HG02840 (cell line): ENCODE measurements around the gene GABBR1.

Source experiments
- ATAC-seq: cut with Tn5 transposase; IDR thresholded peaks from one replicate; pipeline ENCODE4 v1.9.1; 2021; ENCODE audit warnings: mild to moderate bottlenecking, moderate library complexity, moderate number of reproducible peaks; ENCODE audit not compliant: unreplicated experiment, low FRiP score

The GABBR1 gene

DNA sequence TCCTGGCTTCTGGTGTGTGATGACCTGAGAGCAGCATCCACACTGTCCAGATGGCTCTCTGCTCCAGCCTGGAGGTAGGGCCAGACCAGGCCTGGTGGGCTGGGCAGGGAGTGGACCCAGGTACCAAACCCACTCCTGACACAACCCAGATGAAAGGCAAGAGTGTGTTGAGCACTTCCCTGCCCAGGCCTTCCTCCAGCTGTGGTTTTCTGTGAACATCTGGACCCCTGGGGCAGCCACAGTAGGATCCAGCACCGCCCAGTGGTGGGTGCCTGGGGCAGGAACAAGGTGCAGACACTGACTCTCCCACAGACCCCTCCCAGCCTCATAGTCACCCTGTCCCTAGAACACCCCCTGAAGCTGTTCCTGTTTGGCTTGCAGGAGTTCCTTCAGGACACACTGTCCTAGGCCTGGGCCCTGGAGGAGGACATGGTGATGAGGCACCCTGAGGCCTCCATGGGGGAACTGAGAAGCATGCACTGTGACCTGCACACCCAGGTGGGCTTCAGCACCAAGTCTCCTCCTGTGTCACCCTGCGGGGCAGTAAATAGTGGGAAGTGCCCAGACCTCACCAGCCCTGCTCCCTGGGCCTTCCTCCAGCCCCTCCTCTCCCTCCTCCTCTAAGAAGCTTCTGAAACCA lies 102.2 kb downstream of the GABBR1 start:
- no peak for ATAC-seq

DNA sequence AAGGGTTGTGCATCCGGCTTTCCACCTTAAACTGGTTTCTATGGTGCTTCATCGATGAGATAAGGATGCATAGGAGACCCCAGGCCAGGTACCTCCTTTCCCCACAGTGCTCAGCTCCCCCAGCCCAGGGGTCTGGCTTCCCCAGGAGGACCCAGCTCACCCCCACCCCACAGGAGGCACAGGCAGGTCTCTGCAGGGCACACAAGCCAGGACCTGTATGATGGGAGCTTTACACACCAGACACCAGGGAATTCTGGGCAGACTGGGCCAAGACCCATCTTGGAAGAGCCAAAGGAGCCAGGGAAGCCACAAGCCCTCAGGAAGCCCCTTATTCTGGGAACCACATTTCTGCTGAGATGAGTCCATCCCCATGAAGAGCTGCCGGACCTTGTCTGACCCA lies 103.0 kb downstream of the GABBR1 start:
- ATAC-seq: no peak

GRCh38 chr6:29528988-29529560 lies 103.9 kb downstream of the GABBR1 start:
- no peak for ATAC-seq

DNA sequence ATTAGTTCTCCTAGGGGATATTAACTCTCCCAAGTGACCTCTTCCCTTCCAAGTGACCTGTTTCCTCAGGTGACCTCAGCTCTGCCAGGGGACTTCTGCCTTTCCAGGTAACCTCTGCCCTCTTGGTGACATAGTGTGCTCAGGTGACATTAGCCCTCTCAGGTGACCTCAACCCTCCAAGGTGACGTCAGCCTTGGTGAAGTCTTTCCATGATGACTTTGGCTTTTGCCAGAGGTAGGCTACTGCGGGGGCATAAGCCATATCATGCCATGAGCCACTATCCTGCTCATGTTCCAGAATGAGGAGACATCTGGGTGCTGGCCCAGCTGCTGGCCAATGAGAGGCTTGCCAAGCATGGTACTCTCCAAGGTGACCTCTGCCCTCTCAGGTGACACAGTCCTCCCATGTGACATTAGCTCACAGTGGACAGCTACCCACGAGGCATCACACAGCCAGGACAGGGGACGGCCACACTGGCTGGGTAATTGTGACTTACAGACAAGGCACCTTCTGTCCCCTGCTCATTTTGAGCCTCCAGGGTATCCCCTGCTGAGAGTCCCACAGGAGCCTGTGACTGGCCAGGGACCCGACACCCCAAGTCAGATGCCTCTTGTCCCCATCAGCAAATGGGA lies 104.6 kb downstream of the GABBR1 start:
- ATAC-seq: no peak

DNA sequence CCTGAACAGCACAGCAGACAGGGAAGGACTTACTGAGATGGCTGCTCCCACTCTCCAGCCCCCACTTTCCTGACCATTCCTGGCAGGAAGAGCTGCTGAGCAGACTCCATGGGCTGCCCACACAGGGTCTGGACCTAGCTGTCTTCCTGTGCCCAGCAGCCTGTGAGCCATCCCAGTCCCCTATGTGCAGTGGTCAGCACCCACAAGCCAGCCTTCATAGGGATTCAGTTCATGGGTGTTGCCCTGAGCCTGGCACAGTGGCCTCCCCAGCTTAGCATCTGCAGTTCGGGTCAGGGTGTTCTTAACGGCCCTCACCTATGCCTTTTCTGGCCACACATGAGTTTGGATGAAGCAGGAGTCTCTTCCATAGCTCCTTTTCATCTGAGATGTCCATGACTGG lies 105.4 kb downstream of the GABBR1 start:
- ATAC-seq: no peak

GRCh38 chr6:29527126-29527525 lies 105.9 kb downstream of the GABBR1 start:
- ATAC-seq: no peak

DNA sequence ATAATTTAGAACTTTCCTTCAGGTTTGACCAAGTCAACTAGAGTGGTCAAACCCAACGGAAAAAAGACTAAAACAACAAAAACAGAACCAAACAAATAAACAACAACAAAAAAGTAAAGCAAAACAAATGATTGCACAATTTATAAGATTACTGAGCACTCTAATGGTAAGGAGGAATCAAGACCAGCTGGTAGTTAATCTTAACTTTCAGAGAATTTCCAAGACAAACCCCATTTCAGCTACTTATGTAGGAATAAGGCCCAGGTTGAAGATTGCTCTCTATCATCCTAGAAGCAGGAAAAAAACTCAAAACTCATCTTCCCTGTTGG lies 107.7 kb downstream of the GABBR1 start:
- no peak for ATAC-seq

DNA sequence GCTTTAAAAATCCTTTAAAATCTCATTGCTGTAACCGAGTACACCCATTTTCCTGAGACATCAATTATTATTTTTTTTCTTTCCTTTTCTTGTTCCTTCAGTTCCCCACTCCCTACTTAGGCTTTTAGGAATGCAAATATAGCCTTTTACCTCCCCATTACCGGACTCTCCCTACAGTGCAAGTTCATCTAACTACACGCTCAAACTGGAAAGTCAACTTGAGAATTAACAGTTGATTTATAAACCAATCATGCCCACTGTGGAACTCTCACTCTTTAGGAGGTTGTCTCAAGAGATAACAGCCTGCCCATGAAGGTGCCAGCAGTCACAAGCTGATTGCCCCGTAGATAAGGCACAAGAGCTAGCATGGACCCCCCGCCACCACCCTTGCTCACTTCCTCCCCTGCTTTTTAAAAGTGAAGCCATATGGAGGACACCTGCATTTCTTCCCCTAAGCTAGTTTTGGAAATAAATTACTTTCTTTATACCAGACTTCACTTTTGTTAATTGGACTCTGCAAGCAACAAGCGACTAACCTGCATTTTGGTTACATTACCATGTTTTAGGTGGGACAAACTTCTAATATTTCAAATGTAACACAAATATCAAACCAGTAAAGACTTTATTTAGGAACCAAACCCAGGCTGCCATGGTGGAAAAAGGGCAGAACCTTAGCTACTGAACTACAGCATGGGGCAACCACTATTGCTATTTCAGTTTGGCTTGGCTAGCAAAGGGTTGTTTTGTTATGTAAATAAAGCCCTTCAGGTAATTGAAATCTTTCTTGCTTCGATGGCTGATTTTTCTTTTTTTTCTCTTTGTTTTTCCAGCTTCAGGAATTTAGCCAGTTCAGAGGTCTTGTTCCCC lies 108.3 kb downstream of the GABBR1 start:
- no peak for ATAC-seq

DNA sequence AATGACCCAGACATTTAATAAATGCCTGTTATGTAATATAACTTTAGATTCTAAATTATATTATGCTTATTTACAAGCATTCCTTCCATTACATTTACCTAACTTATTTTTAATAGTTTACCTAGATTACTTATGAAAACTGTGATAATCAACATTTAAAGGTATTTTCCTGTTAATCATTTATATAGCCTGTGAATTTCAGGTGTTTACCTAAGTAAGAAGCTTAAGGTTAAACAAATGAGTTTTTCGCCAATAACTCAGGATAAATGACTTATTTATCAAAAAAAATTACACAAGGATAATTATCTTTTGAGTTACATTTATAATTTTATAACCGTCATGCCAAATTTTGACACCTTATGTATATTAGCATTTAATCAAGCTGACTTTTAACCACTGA lies 108.9 kb downstream of the GABBR1 start:
- no peak for ATAC-seq

DNA sequence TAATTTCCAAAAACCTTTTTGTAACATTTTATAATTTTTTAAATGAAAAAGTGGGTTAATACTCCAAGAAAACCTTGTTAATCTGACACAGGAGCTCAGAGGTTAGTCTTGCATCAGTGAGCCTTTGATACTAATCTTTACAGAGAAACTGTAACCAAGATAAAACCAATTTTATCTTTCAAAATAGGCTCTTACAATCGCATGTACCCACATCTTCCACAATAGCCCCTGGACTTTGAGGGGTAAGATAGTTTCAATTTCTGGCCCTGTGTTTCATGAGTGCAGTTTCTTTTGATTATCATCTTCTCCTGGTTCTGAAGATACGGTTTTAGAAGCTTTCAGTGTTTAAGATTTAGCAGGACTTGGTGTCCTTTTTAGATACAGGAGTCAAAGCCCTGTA lies 110.8 kb downstream of the GABBR1 start:
- ATAC-seq: no peak

DNA sequence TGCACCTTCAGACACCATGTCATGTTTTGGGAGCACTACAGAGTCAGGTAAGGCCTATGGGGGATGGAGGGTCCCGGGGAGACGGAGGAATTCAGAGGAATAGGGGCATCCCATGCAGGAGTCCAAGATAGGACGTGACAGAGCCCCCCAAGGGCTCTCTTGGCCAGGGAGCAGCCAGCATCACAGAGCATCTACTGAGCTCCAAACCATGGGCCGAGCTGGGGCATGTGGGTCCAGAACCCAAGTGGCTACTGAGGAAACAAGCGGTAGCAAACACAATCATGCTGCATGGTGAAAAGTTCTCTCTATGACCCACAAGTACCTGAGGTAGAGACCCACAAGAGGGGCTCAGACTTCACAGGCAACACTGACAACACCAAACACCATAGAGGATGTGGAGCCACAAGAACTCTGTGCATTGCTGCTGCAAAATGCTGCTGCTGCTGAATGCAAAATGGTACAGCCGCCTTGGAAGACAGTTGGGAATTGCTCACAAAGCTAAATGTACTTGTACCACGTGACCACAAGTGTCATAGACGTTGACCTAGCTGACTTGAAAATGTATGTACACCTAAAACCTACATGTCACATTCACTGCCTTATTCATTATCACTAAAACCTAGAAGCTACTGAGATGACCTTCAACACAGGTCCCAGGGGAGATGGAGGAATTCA lies 111.8 kb downstream of the GABBR1 start:
- ATAC-seq: no peak

DNA sequence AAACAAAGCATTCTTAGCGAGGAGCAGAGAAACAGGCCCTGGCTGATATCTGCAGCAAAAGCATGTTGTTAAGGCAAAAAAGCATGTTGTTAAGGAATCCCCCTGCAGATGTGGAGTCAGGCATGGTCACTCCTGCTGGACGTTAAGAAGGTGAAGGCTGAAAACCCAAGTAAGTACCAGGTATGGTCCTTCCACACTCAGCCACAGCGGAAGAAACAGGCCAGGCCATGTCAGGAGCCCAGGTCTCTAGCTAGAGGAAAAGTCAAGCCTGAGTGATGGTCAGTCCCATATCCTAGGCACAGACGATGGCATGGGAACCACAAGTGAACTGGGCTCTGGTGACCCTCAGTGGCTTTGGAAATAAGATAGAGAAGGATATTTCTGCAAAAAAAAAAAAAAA lies 112.8 kb downstream of the GABBR1 start:
- no peak for ATAC-seq

GRCh38 chr6:29519291-29520010 lies 113.5 kb downstream of the GABBR1 start:
- no peak for ATAC-seq

- ATAC-seq: no peak
Measured at GRCh38 chr6:29517728-29518440, 115.1 kb downstream of the GABBR1 start.

DNA sequence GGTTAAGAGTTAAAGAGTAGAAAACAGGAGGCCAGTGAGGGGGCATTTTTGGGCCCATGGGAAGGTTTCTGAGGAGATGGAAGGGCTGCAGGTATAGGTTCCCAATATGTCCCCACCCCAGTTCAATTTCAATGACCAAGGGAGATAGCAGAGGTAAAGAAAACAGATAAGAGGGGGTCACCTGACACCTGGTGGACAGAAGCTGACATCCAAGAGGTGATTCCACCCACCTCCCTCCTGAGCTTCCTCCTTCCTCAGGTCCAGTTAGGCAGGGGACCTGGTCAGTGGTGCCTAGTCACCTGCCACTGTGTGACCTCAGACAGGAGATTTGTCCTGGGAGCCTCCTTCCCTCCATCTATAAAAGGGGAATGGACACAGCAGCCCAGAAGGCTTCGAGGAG lies 115.7 kb downstream of the GABBR1 start:
- ATAC-seq: no peak

DNA sequence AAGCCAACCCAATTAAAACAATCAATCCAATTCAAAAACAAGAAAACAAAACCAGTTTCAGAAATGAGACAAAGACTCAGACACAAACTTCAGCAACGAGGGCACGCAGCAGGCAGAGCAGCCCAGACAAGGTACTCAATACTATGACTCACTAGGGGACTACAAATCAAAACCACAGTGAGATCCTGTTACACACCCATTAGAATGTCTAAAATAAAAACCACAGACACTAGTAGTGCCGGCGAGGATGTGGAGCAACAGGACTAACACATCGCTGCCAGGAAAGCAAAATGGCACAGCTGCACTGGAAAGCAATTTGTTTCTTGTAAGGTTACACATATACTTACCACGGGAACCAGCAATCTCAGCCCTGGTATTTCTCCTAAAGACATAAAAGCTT lies 116.9 kb downstream of the GABBR1 start:
- ATAC-seq: no peak

- ATAC-seq: no peak
Measured at GRCh38 chr6:29510746-29511300, 122.2 kb downstream of the GABBR1 start.

DNA sequence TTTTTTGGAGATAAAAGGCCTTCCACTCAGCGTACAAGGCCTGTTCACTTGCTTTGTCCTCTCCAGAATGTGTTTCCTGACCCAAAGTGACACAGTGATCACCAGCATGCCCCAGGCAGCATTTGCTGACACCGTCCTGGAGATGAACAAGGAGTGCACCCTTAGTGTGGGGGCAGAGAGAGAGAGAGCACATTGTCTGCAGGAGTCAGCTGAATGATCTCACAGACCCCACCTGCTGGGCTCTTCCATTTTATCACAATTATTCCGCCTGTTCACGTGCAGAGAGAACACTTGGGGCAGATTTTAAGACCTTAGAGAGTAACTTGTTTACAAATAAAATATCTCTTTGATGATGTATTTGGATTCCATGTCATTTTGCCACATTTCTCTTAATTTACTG lies 122.8 kb downstream of the GABBR1 start:
- no peak for ATAC-seq
